Tibial artery (tissue), 4 donors: ENCODE data around the gene C2orf69.

ENCODE experiments used
- DNase-seq, 2 donors: peaks; one replicate each; pipeline ENCODE4 v3.0.0-alpha.2; 2019
- H3K27ac ChIP-seq, 2 donors: fragments of 200-600 bp; sonication (generic) in 1 of 2; 1 replicate in 1 of 2; 2 replicates in 1 of 2; pipeline ENCODE4 v1.5.1; 2018 to 2019; ENCODE audit warnings: mild to moderate bottlenecking in 1 of 2
- H3K27me3 ChIP-seq, 2 donors: fragments of 200-600 bp; sonication (generic) in 1 of 2; one replicate each; pipeline versions ENCODE4 v1.5.1 to v1.6.0; 2016 to 2019
- H3K36me3 ChIP-seq, 3 donors: fragments of 200-600 bp; sonication (generic) in 2 of 3; one replicate each; pipeline ENCODE4 v1.5.1; 2016 to 2019; ENCODE audit warnings: mild to moderate bottlenecking in 2 of 3
- H3K4me1 ChIP-seq, 4 donors: fragments of 200-600 bp; sonication (generic) in 2 of 4; 1 replicate in 3 of 4; 2 replicates in 1 of 4; pipeline ENCODE4 v1.5.1; 2016 to 2019
- H3K4me3 ChIP-seq, 2 donors: fragments of 200-600 bp; sonication (generic) in 1 of 2; 1 replicate in 1 of 2; 2 replicates in 1 of 2; pipeline ENCODE4 v1.5.1; 2018 to 2019; ENCODE audit warnings: mild to moderate bottlenecking in 2 of 2
- H3K9me3 ChIP-seq, 3 donors: fragments of 200-600 bp; sonication (generic) in 1 of 3; one replicate each; pipeline ENCODE4 v1.5.1; 2016 to 2019
- CTCF ChIP-seq, 2 experiments: fragments of 200-600 bp in 1 of 2; fragments of 450-650 bp in 1 of 2; IDR thresholded peaks; one replicate each; pipeline ENCODE4 v1.5.1; 2017 to 2019; ENCODE audit warnings: antibody characterized with exemption in 2 of 2, mild to moderate bottlenecking in 1 of 2, moderate library complexity in 1 of 2
- intact Hi-C: fragments of 100-400 bp; cut with DNase I; formaldehyde crosslinking; loops from one replicate; pipeline ENCODE4 v1.15.0; 2023; ENCODE audit warnings: low total_unique reads

The C2orf69 gene

GRCh38 chr2:199966405-199966804 lies 55.3 kb downstream of the C2orf69 start:
- H3K4me1 ChIP-seq: no peaks in the 10 kb centered on the region

GRCh38 chr2:199966976-199967375 lies 55.9 kb downstream of the C2orf69 start:
- intact Hi-C loops: no loop called here
- no peak overlapping the region for H3K27ac ChIP-seq

More at GRCh38 chr2:199966405-199966804, 55.3 kb downstream of the C2orf69 start:
- no peak for DNase-seq
- no peak overlapping the region for H3K27ac ChIP-seq
- peaks cover 31 to 71% (median 50%) of the 10 kb centered on the region in 3 donors for H3K36me3 ChIP-seq
- no peaks in the 10 kb centered on the region for H3K27me3 ChIP-seq
- no peak for TF ChIP-seq CTCF (IDR thresholded peaks at IDR 0.05)
- H3K4me3 ChIP-seq: no peak overlapping the region
- H3K9me3 ChIP-seq: no peaks in the 10 kb centered on the region
- intact Hi-C loops: no loop called here

GRCh38 chr2:199968126-199968525 lies 57.0 kb downstream of the C2orf69 start:
- Histone ChIP-seq H3K4me3 (no peak overlapping the region), H3K9me3 (no peaks in the 10 kb centered on the region), H3K27me3 (no peaks in the 10 kb centered on the region), H3K36me3 (peaks cover 16 to 62% (median 33%) of the 10 kb centered on the region in 3 donors), H3K4me1 (no peaks in the 10 kb centered on the region), H3K27ac (no peak overlapping the region)
- DNase-seq: no peak
- intact Hi-C loops: no loop called here
- TF ChIP-seq CTCF (IDR thresholded peaks at IDR 0.05): no peak

More at GRCh38 chr2:199966976-199967375, 55.9 kb downstream of the C2orf69 start:
- DNase-seq: no peak
- no peak for TF ChIP-seq CTCF (IDR thresholded peaks at IDR 0.05)
- Histone ChIP-seq H3K36me3 (peaks cover 26 to 65% (median 45%) of the 10 kb centered on the region in 3 donors), H3K27me3 (no peaks in the 10 kb centered on the region), H3K9me3 (no peaks in the 10 kb centered on the region), H3K4me3 (no peak overlapping the region), H3K4me1 (no peaks in the 10 kb centered on the region)

- H3K4me3 ChIP-seq: no peak overlapping the region
- no peak for DNase-seq
- no peaks in the 10 kb centered on the region for H3K4me1 ChIP-seq
- H3K9me3 ChIP-seq: no peaks in the 10 kb centered on the region
- no peak for TF ChIP-seq CTCF (IDR thresholded peaks at IDR 0.05)
- intact Hi-C loops: no loop called here
- H3K27ac ChIP-seq: no peak overlapping the region
- peaks cover 0 to 33% (median 1%) of the 10 kb centered on the region in 3 donors for H3K36me3 ChIP-seq
- no peaks in the 10 kb centered on the region for H3K27me3 ChIP-seq
Observed at GRCh38 chr2:199972088-199972626, 61.1 kb downstream of the C2orf69 start.

GRCh38 chr2:199973703-199974102 lies 62.6 kb downstream of the C2orf69 start:
- intact Hi-C loops: no loop called here
- Histone ChIP-seq H3K9me3 (no peaks in the 10 kb centered on the region), H3K36me3 (peaks cover 0 to 33% (median 0%) of the 10 kb centered on the region in 3 donors), H3K27ac (no peak overlapping the region), H3K4me1 (no peaks in the 10 kb centered on the region), H3K4me3 (no peak overlapping the region), H3K27me3 (no peaks in the 10 kb centered on the region)
- TF ChIP-seq CTCF (IDR thresholded peaks at IDR 0.05): peak; percentile 26 to 37
- DNase-seq: no peak
